ENCODE measurements around the gene PERP.

PERP gene

DNA sequence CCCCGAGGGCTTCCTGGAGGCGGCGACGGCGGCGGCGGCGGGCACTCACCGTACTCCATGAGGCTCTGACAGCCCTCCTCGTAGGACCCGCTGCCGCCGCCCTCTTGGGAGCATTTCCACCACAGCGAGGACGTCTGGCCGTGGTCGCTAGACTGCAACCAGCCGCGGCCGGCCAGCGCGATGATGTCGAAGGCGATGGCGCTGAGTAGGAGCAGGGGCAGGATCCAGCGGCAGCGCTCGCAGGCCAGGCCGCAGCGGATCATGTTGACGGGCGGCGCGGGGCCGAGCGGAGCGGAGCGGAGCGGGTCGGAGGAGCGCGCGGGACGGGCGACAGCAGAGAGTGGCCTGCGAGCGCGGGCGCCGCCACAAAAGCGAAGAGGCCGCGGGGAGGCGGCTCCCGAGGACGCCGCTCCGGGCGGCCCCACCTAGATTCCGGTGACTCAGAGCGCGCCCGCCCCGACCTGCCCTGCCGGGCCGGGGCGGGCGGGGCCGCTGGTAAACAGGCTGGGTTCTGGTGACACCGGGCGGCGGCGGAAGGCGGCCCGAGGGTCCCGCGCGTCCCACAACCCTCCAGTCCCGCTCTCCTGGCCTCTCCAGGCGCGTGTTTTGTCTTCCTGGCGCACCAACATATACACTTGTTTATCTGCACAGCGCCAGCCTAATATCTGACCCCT, at the start of gene PERP:
Gene PERP, minus strand, starts transcription at position 342 of the 674 bp plus-strand sequence. Its CDS starts 79 bp downstream, at position 263.
- DNase-seq (ENCODE audit: low read depth, low spot score), result no peak
- Histone ChIP-seq H3K27me3 (ENCODE audit: insufficient read depth, insufficient read length) (peaks cover 17% of the 10 kb centered on the region), H3K36me3 (ENCODE audit: insufficient read depth, insufficient read length, low read length) (peaks cover 15% of the 10 kb centered on the region), H3K9ac (ENCODE audit: insufficient read length, low read depth) (peak within 1 kb of the TSS; percentile 82), H3K9me3 (ENCODE audit: insufficient read depth, low read length) (no peaks in the 10 kb centered on the region), H3K4me1 (ENCODE audit: insufficient read depth, insufficient read length) (no peaks in the 10 kb centered on the region), H3K4me3 (ENCODE audit: insufficient read length, low read depth) (peak within 1 kb of the TSS; percentile 66)
- TF ChIP-seq ZNF274 (IDR thresholded peaks at IDR 0.05; ENCODE audit: low read depth, low read length) (no peak), SUZ12 (IDR thresholded peaks at IDR 0.05; ENCODE audit: extremely low read depth, insufficient read depth, insufficient read length) (no peak), YY1 (IDR thresholded peaks at IDR 0.05; ENCODE audit: insufficient read depth, insufficient read length) (no peak)

DNA sequence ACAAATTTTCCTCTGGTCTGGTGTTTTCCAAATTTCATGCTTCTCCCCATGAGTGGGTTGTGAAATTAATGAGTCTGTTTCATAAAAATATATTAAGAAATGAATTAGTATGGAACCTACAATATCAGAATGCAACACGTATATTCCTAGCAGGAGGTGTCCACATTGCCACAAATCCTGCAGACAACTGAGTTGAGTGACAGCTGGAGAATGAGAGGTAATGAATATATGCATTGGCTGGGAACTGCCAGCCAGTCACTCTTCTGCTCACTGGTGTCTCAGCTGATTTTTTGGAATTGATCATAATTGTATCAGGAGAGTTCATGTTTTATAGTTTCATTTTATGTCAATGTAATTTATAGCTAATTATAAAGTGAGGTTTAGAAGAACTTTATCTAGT, 48.2 kb upstream of the PERP start:
- TF ChIP-seq YY1 (IDR thresholded peaks at IDR 0.05; ENCODE audit: insufficient read depth, insufficient read length) (no peak), ZNF274 (IDR thresholded peaks at IDR 0.05; ENCODE audit: low read depth, low read length) (no peak), SUZ12 (IDR thresholded peaks at IDR 0.05; ENCODE audit: extremely low read depth, insufficient read depth, insufficient read length) (no peak)
- Histone ChIP-seq H3K4me3 (ENCODE audit: insufficient read length, low read depth) (no peak overlapping the region), H3K36me3 (ENCODE audit: insufficient read depth, insufficient read length, low read length) (no peaks in the 10 kb centered on the region), H3K9me3 (ENCODE audit: insufficient read depth, low read length) (no peaks in the 10 kb centered on the region; the same call in 1 of the 2 replicates), H3K27me3 (ENCODE audit: insufficient read depth, insufficient read length) (peaks cover 13% of the 10 kb centered on the region), H3K4me1 (ENCODE audit: insufficient read depth, insufficient read length) (no peaks in the 10 kb centered on the region), H3K9ac (ENCODE audit: insufficient read length, low read depth) (no peak overlapping the region)
- DNase-seq (ENCODE audit: low read depth, low spot score), result no peak

DNA sequence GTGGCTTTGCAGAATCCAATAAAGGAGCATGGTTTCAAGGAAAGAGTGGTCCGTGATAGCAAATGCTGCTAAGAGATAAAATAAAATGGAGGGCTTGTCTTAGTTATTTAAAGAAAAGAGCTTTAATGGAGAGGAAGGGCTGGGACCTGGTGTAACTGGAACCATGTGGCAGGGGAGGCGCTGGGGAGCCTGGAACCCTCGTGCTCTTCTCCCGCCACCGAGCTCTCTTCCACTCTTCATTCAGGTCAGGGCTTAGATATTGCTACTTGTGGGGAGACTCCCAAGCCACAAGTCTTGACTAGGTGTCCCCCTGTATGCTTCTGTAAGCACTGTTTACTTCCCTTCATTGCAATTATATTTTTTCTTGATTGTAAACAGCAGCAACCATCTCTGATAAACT, 39.3 kb upstream of the PERP start:
- Histone ChIP-seq H3K27me3 (ENCODE audit: insufficient read depth, insufficient read length) (no peaks in the 10 kb centered on the region), H3K4me1 (ENCODE audit: insufficient read depth, insufficient read length) (no peaks in the 10 kb centered on the region), H3K9me3 (ENCODE audit: insufficient read depth, low read length) (no peaks in the 10 kb centered on the region), H3K9ac (ENCODE audit: insufficient read length, low read depth) (no peak overlapping the region), H3K4me3 (ENCODE audit: insufficient read length, low read depth) (no peak overlapping the region), H3K36me3 (ENCODE audit: insufficient read depth, insufficient read length, low read length) (no peaks in the 10 kb centered on the region)
- TF ChIP-seq YY1 (IDR thresholded peaks at IDR 0.05; ENCODE audit: insufficient read depth, insufficient read length) (no peak), ZNF274 (IDR thresholded peaks at IDR 0.05; ENCODE audit: low read depth, low read length) (no peak), SUZ12 (IDR thresholded peaks at IDR 0.05; ENCODE audit: extremely low read depth, insufficient read depth, insufficient read length) (no peak)
- DNase-seq (ENCODE audit: low read depth, low spot score), result no peak

DNA sequence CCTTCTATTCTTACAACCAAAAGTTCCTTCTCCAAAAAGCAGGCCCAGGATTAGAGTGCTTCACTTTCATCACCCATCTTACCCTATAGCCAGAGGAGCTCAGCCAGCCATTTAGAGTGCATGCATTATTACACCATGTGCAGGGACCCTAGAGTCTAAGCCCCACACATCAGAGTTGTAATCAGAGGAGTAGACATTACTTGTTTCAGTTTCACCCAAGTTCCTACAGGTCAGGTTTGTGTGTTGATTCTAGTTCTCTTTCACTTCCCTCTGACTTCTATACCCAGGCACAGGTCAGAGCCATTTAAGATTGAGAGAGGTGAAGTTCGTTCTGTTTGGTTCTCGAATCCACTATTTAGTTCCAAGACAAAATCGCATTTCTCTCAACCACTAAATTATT, 38.2 kb upstream of the PERP start:
- TF ChIP-seq ZNF274 (IDR thresholded peaks at IDR 0.05; ENCODE audit: low read depth, low read length), result no peak
- no peak for TF ChIP-seq YY1 (IDR thresholded peaks at IDR 0.05; ENCODE audit: insufficient read depth, insufficient read length)
- no peak for TF ChIP-seq SUZ12 (IDR thresholded peaks at IDR 0.05; ENCODE audit: extremely low read depth, insufficient read depth, insufficient read length)
- H3K9me3 ChIP-seq (ENCODE audit: insufficient read depth, low read length), result no peaks in the 10 kb centered on the region
- H3K4me3 ChIP-seq (ENCODE audit: insufficient read length, low read depth), result no peak overlapping the region
- no peaks in the 10 kb centered on the region for H3K4me1 ChIP-seq (ENCODE audit: insufficient read depth, insufficient read length)
- no peak overlapping the region for H3K9ac ChIP-seq (ENCODE audit: insufficient read length, low read depth)
- H3K27me3 ChIP-seq (ENCODE audit: insufficient read depth, insufficient read length), result no peaks in the 10 kb centered on the region
- no peaks in the 10 kb centered on the region for H3K36me3 ChIP-seq (ENCODE audit: insufficient read depth, insufficient read length, low read length)
- no peak for DNase-seq (ENCODE audit: low read depth, low spot score)

DNA sequence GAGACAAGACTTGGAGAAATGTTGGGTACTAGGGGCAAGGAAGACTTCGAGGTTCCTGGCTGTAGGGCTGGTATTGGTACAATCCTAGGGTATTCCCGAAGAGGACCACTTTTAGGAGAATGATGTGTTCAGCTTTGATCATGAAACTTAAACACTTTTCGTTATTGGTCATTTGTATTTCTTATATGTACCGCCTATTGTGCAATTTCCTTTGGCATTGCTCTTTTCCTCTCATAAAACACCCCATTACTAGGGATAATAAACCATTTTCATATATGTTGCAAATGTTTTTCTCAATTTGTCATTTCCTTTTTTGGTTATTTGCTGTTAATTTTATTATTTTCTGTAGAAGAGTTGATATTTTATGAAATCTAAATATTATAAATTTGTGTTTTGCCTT, 35.6 kb upstream of the PERP start:
- no peaks in the 10 kb centered on the region for H3K9me3 ChIP-seq (ENCODE audit: insufficient read depth, low read length)
- DNase-seq (ENCODE audit: low read depth, low spot score), result no peak
- H3K27me3 ChIP-seq (ENCODE audit: insufficient read depth, insufficient read length), result no peaks in the 10 kb centered on the region
- no peaks in the 10 kb centered on the region for H3K4me1 ChIP-seq (ENCODE audit: insufficient read depth, insufficient read length)
- TF ChIP-seq ZNF274 (IDR thresholded peaks at IDR 0.05; ENCODE audit: low read depth, low read length) (no peak), YY1 (IDR thresholded peaks at IDR 0.05; ENCODE audit: insufficient read depth, insufficient read length) (no peak), SUZ12 (IDR thresholded peaks at IDR 0.05; ENCODE audit: extremely low read depth, insufficient read depth, insufficient read length) (no peak)
- H3K36me3 ChIP-seq (ENCODE audit: insufficient read depth, insufficient read length, low read length), result no peaks in the 10 kb centered on the region
- H3K9ac ChIP-seq (ENCODE audit: insufficient read length, low read depth), result no peak overlapping the region
- no peak overlapping the region for H3K4me3 ChIP-seq (ENCODE audit: insufficient read length, low read depth)

DNA sequence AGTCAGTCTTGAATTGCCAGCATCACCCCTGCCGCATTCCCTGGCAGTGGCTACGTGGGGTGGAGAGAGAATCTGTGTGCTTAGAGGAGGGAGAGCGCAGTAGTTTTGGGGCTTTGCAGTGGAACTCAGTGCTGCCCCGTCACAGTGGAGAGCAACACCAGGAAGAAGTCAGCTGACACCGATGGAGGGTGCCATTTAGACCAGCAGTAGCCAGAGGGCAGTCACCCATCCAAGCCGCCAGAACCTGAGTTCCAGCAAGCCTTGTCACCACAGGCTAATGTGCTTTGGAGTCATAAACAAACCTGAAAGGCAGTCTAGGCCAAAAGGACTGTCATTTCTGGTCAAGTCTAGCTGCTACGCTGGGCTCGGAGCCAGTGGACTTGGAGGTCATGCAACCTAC, 22.0 kb upstream of the PERP start:
- H3K27me3 ChIP-seq (ENCODE audit: insufficient read depth, insufficient read length), result no peaks in the 10 kb centered on the region
- H3K4me3 ChIP-seq (ENCODE audit: insufficient read length, low read depth), result no peak overlapping the region
- no peak overlapping the region for H3K9ac ChIP-seq (ENCODE audit: insufficient read length, low read depth)
- no peaks in the 10 kb centered on the region for H3K9me3 ChIP-seq (ENCODE audit: insufficient read depth, low read length)
- no peaks in the 10 kb centered on the region for H3K4me1 ChIP-seq (ENCODE audit: insufficient read depth, insufficient read length)
- DNase-seq (ENCODE audit: low read depth, low spot score), result no peak
- no peak for TF ChIP-seq ZNF274 (IDR thresholded peaks at IDR 0.05; ENCODE audit: low read depth, low read length)
- no peak for TF ChIP-seq YY1 (IDR thresholded peaks at IDR 0.05; ENCODE audit: insufficient read depth, insufficient read length)
- TF ChIP-seq SUZ12 (IDR thresholded peaks at IDR 0.05; ENCODE audit: extremely low read depth, insufficient read depth, insufficient read length), result no peak
- H3K36me3 ChIP-seq (ENCODE audit: insufficient read depth, insufficient read length, low read length), result no peaks in the 10 kb centered on the region

DNA sequence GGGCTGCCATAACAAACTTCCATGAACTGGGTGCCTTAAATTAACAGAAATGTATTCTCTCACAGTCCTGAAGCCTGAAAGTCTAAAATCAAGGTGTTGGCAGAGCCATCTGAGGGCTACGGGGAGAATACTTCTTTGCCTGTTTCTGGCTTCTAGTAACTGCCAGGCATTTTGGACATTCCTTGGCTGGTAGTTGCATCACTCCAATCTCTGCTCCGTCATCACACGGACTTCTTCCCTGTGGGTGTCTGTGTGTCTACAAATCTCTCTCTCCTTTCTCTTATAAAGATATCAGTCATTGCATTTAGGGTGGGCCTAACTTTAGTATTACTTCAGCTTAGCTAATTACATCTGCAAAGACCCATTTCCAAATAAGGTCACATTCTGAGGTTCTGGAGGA, 20.9 kb upstream of the PERP start:
- Histone ChIP-seq H3K4me1 (ENCODE audit: insufficient read depth, insufficient read length) (no peaks in the 10 kb centered on the region), H3K4me3 (ENCODE audit: insufficient read length, low read depth) (no peak overlapping the region), H3K9ac (ENCODE audit: insufficient read length, low read depth) (no peak overlapping the region), H3K27me3 (ENCODE audit: insufficient read depth, insufficient read length) (no peaks in the 10 kb centered on the region), H3K36me3 (ENCODE audit: insufficient read depth, insufficient read length, low read length) (no peaks in the 10 kb centered on the region), H3K9me3 (ENCODE audit: insufficient read depth, low read length) (no peaks in the 10 kb centered on the region)
- no peak for DNase-seq (ENCODE audit: low read depth, low spot score)
- TF ChIP-seq YY1 (IDR thresholded peaks at IDR 0.05; ENCODE audit: insufficient read depth, insufficient read length), result no peak

Data from NT2/D1 (cell line).